GM19240 (cell line): ENCODE results near the gene RBM25.
"Not testable (repeated sequence)": the region's sequence is repeated elsewhere in the genome, so short reads cannot be mapped to it uniquely, and the experiment has no call there.

Experiments
- DNase-seq: peaks from one replicate; pipeline ENCODE4 v3.0.0; 2011; ENCODE audit warnings: low spot score; ENCODE audit not compliant: insufficient read length

RBM25 gene

DNA sequence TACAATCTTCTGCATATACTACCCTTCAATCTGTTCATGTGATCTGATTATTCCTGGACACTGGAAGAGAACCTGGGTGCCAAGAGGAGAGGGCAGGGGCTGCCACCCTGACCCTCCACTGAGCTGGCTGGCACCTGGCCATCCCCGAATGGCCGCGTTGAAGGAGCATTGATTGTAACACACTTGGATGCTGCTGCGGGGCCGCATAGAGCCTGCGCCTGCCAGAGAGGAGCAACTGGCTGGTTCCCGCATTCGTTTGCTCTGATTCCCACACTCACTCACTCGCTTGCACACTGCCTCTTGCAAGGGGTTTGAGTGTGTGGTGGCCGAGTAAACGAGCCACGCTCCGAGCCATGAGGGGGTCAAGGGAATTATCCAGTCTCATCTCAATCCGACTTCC lies 110.4 kb downstream of the RBM25 start:
- DNase-seq: no peak

DNA sequence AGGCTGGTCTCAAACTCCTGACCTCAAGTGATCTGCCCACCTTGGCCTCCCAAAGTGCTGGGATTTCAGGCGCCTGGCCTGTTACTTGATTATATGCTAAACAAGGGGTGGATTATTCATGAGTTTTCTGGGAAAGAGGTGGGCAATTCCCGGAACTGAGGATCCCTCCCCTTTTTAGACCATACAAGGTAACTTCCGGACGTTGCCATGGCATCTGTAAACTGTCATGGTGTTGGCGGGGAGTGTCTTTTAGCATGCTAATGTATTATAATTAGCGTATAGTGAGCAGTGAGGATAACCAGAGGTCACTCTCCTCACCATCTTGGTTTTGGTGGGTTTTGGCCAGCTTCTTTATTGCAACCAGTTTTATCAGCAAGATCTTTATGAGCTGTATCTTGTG lies 111.5 kb downstream of the RBM25 start:
- DNase-seq: not testable (repeated sequence)

DNA sequence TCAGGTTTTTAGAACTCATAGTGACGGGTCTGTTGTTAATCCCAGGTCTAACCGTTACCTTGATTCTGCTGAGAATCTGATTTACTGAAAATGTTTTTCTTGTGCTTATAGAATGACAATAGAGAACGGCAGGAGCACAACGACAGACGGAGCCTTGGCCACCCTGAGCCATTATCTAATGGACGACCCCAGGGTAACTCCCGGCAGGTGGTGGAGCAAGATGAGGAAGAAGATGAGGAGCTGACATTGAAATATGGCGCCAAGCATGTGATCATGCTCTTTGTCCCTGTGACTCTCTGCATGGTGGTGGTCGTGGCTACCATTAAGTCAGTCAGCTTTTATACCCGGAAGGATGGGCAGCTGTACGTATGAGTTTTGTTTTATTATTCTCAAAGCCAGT lies 112.4 kb downstream of the RBM25 start:
- no peak for DNase-seq

DNA sequence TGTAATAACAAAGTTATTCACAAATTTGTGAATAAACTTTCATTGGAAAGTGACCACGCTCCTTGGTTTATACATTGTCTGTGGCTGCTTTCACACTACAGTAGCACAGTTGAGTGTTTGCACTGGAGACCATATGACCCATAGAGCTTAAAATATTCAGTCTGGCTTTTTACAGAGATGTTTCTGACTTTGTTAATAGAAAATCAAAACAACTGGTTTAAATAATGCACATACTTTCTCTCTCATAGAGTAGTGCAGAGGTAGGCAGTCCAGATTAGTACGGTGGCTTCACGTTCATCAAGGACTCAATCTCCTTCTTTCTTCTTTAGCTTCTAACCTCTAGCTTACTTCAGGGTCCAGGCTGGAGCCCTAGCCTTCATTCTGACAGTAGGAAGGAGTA lies 114.2 kb downstream of the RBM25 start:
- DNase-seq: no peak

DNA sequence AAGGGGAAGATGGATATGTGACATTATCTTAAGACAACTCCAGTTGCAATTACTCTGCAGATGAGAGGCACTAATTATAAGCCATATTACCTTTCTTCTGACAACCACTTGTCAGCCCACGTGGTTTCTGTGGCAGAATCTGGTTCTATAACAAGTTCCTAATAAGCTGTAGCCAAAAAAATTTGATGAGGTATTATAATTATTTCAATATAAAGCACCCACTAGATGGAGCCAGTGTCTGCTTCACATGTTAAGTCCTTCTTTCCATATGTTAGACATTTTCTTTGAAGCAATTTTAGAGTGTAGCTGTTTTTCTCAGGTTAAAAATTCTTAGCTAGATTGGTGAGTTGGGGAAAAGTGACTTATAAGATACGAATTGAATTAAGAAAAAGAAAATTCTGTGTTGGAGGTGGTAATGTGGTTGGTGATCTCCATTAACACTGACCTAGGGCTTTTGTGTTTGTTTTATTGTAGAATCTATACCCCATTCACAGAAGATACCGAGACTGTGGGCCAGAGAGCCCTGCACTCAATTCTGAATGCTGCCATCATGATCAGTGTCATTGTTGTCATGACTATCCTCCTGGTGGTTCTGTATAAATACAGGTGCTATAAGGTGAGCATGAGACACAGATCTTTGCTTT lies 114.9 kb downstream of the RBM25 start:
- no peak for DNase-seq
